GM12892 (cell line): ENCODE results near the gene FGF2.

ENCODE experiments used
- POLR2A ChIP-seq: IDR thresholded peaks from 2 replicates; pipeline ENCODE4 v1.6.1; 2011; ENCODE audit warnings: low read depth, low read length, control low read depth
- POLR2AphosphoS5 ChIP-seq: IDR thresholded peaks from 2 replicates; pipeline ENCODE4 v1.6.1; 2011; ENCODE audit warnings: low read depth, low read length, control low read depth

DNA sequence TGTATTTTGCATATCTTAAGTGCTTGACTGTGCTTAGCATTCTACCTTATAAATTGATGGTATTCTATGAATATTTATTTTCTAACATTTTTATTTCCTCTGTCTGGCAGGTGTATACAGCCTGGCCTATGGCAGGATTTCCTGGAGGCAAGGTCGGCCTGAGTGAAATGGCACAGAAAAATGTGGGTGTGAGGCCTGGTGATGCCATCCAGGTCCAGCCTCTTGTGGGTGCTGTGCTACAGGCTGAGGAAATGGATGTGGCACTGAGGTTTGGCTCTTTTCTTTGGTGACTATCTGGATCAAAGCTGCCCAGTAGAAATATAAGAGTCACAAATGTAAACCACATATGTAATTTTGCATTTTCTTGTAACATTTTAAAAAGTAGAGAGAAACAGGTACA, 102.3 kb downstream of the FGF2 start:
- TF ChIP-seq POLR2A = no peak
- no peak for TF ChIP-seq POLR2AphosphoS5
